Inflammatory macrophage treated with lipopolysaccharide for 4 hours (primary cell): ENCODE results near the gene RBPJL.

Source experiments
- DNase-seq: peaks from one replicate; pipeline ENCODE4 v3.0.0-alpha.2; 2020

The RBPJL gene

GRCh38 chr20:45363611-45364492 lies 57.2 kb downstream of the RBPJL start:
- no peak for DNase-seq

DNA sequence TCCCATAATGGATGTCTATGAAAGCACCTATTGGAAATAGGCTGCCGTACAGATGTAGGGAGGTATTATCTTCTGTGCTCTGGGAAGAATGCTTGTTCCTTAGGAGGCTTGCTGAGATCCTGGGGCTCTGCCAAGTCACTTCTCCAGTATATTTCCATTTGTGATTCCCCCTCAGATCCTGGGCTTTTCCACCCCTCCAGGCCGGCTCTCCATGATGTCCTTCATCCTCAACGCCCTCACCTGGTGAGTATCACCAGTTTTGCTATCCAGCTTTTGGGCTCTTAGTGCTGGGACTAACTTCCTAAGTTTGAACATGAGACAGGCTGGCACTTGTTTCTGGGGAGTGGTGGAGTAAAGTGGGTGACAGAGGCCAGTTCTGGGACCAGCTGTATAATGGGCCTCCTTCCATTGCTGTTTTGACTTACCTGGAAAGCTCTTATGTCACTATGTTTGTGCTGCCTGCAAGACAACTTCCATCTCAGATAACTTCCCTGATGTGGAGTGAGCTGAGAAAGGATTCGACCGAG lies 58.9 kb downstream of the RBPJL start:
- DNase-seq: no peak

GRCh38 chr20:45366192-45366591 lies 59.6 kb downstream of the RBPJL start:
- DNase-seq: no peak

GRCh38 chr20:45366631-45367030 lies 60.0 kb downstream of the RBPJL start:
- no peak for DNase-seq

GRCh38 chr20:45367126-45367525 lies 60.5 kb downstream of the RBPJL start:
- DNase-seq: no peak
